Daoy (cell line): Measurements from ENCODE around the gene DCTN4. TPM values are rescaled to one million over a fixed set of nuclear protein-coding genes. Genes with fewer than 3 reads are reported as not detected.
A peak's percentile ranks its signal among the peaks of the same experiment; 100 is the strongest.

Source experiments
- DNase-seq: peaks from one replicate; pipeline ENCODE4 v3.0.0-alpha.2; 2015; ENCODE audit warnings: low read depth
- total RNA-seq: library from RNA; depleted of rRNA; stranded (reverse); fragments of >200 nt; shearing (Covaris generic); gene quantifications from 2 replicates; pipeline ENCODE4 v1.2.3, GENCODE V29; 2014

The DCTN4 gene
- total RNA-seq, 1 experiment from 2014 or later: 49.3 TPM

- DNase-seq: no peak
Measured at GRCh38 chr5:150740992-150741391, 17.8 kb downstream of the DCTN4 start.

GRCh38 chr5:150738862-150739261 is 20.0 kb downstream of the DCTN4 start:
- DNase-seq: no peak

- DNase-seq: peak; percentile 7
Measured at GRCh38 chr5:150734579-150735384, 24.0 kb downstream of the DCTN4 start.

GRCh38 chr5:150731669-150732242 is 27.1 kb downstream of the DCTN4 start:
- DNase-seq: no peak

DNA sequence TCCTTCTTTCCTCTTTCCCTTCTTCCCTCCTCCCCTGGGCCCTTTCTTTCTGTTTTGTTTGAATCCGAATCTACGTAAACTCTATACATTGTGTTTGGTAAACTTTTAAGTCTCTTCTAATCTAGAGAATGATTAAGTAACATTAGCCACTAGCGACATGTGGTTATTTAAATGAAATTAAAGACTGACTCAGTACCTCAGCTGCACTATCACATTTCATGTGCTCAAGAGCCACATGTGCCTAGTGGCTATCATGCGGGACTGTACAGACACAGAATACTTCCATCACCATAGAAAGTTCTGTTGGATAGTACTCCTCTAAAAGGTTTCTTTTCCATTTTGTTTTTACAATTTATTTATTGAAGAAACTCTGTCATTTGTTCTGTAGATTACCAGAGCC is 29.0 kb downstream of the DCTN4 start:
- DNase-seq: no peak

DNA sequence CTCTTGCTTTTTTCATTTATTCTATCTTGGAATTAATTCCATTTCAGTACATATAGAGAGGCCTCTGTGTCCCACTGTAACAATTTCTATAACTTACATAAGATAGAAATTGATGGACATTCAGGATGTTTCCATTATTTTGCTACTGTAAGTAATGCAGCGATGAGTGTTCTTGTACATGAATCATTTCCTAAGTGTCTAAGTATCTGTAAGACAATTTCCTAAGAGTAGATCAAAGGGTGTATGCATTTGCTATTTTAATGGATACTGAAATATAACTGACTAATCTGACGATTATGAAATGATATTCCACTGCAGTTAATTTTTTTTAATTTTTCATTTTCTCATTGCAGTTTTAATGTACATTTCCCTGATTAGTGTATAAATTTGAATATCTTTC is 35.0 kb downstream of the DCTN4 start:
- DNase-seq: no peak

GRCh38 chr5:150710165-150710564 is 48.7 kb downstream of the DCTN4 start:
- no peak for DNase-seq

- DNase-seq: no peak
Measured at GRCh38 chr5:150706776-150707390, 51.9 kb downstream of the DCTN4 start.

- DNase-seq: no peak
Measured at GRCh38 chr5:150703762-150704161, 55.1 kb downstream of the DCTN4 start.

DNA sequence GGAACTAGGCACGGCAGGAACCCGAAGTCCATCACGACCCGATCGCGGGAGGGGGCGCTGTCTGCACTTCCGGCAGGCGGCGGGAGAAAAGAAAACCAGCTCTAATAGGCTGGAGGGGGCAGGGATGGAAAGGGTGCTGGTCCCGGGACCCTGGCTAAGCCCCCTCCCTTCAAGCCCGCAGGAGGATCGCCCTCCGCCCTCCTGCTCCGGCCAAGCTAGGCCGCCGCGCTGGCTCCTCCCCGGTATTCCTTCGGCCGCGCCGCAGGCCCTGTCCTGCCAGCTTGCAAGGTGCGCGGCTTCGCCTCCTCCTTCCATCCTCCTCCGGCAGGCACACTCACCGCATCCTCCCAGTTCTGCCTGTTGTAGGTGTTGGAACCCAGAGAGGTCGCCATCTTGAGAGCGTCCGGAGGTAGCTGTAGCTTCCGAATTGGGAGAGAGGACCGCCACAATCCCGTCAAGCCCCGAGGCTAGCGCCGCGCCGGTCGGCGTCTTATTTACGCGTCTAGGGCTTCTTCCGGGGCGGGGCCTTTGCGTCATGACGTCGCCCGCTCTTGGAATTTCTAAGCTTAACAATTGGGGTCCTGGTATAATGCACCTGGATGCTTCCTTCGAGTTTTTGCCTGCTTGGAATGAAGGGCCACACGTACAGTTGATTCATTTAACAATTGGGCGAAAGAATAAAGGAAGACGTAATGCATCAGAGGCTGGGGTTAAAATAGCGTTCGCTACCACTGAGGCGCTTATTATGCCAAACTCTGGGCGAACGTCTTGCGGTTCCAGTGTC is 58.0 kb downstream of the DCTN4 start, which contains the start of gene RBM22:
Gene RBM22, minus strand, starts transcription at position 469 of the 784 bp plus-strand sequence. Its CDS starts 77 bp downstream, at position 392.
- DNase-seq: peak; percentile 95

DNA sequence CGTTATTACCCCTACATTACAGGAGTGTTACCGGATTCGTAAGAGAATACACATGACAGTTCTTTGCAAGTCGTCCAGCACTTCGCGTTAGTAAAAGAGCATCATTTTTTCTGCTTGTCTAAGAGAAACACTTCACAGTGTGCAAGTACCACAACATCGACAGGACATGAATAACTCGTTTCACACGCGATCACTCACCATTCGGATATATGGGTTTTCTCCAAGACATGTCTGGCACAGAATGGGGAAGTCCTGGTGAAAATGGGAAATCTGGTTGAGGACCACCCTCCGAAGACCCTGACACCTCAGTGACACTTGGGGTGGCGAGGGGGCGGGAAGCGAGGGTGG is 58.6 kb downstream of the DCTN4 start:
- no peak for DNase-seq

- DNase-seq: peak; percentile 67
Measured at GRCh38 chr5:150694612-150695011, 64.2 kb downstream of the DCTN4 start.

DNA sequence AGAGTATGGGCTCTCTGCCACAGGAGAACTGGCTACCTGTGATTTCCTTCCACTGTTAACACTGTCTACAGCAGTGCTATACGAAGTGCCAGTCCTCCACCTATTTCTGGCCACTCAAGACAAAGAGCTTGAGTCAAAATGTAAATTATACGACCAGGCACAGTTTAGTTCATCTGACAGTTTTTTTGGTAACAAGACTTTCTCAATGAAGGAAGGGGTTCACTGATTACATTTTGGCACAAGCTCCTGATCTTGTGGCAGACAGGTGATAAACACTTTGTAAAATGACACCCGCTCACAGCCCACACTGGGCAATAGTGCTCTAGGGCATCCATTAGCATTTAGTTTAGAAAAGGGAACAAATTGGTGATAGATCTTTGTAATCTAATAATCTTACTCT is 66.5 kb downstream of the DCTN4 start:
- DNase-seq: no peak

GRCh38 chr5:150690760-150691159 is 68.1 kb downstream of the DCTN4 start:
- no peak for DNase-seq

DNA sequence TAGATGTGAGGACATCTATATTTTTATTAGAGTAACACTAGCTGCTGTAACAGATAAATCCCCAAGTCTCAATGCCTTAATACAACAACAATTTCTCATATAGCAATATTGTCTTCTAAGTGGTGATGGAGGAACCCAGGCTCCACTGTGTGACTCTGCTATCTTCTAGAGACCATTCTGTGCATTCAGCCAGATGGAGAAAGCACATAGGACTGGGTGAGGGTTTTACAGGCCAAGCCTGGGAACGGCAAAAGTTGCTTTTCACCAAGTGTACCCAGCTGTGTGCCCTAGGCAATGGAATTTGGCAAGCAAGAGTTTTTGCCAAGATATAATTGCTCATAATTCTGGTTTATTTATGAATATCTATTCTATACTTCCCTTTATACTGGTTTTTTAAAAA is 69.7 kb downstream of the DCTN4 start:
- DNase-seq: no peak

DNA sequence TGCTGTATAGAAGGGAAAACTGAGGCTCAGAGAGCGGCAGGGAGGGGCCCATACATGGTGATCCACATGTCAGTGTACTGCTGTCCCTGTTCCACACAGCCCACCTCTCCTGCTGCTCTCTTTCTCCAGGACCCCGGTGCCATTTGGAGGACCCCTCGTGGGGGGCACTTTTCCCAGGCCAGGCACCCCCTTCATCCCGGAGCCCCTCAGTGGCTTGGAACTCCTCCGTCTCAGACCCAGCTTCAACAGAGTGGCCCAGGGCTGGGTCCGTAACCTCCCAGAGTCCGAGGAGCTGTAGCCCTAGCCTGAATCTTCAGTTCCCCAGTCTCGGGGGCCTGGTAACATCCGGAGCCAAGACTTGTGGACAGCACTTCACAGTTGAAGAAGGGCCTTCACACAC is 82.2 kb downstream of the DCTN4 start:
- no peak for DNase-seq

DNA sequence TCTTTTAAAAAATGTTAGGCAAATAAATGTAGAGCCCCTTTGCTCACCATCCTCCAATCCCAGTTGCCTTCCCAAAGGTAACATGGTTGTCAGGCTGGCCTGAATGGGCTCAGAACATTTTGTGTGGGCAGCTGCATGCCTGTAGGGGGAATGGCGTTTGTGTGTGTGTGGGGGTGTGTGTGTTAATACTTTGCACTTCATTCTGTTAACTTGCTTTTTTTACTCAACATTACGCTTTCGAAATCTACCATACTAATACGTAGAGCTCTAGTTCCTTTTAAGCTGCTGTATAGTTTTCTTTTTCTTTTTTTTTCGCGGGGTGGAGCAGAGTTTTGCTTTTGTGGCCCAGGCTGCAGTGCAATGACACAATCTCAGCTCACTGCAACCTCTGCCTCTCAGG is 83.7 kb downstream of the DCTN4 start:
- no peak for DNase-seq

DNA sequence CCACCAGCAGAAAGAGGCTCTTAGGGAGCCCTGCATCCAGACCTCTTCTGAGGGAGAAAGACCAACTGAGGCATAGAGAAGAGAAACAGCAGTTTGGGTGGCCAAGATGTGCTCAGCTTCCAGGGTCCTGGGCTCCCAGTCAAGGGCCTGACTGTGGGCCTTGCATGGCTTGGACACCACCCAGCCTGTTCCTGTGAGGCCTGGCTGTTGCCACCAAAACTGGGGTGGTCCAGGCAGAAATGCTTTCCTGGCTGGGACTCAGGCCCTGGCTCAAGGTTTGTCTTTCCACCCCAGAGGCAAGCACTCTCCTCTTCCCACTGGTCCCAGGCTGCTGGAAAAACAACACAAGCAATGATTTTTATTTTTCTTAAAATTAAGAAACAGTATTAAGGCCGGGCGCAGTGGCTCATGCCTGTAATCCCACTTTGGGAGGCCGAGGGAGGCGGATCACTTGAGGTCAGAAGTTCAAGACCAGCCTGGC is 84.4 kb downstream of the DCTN4 start:
- DNase-seq: no peak

- DNase-seq: no peak
Measured at GRCh38 chr5:150672884-150673275, 85.9 kb downstream of the DCTN4 start.

- peak; percentile 50 for DNase-seq
Measured at GRCh38 chr5:150672237-150672883, 86.5 kb downstream of the DCTN4 start.

DNA sequence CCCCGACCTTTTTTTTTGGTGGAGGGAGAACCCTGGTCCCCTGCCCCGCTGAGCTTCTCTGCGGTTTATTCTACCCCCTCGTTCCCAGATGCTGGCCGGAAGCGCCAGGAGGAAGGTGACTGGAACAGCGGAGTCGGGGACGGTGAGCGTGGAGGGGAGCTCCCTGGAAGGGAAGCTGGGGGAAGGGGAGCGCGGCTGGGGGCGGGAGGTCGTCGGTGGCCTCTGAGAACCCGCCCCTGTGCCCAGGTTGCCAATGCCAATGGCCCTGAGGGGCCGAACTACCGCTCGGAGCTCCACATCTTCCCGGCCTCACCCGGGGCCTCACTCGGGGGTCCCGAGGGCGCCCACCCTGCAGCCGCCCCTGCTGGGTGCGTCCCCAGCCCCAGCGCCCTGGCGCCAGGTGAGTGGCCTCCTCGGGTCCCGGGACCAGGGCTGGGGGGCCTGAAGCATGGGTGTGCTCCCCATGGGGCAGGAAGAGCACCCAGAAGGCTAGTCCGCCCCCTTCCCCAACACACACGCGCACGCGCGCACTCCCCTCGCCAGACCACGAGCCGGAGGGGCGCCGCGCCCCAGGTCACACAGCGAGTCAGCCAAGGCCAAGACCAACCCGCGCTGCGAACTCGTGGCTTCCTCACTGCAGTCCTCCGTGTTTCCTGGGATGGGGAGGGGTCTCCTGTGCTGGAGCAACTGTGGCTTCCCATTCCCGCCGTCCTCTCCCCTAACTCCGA is 87.1 kb downstream of the DCTN4 start:
- no peak for DNase-seq
